Gastroesophageal sphincter (tissue), 4 donors: ENCODE data around the gene AGO3. TPM values are rescaled to one million over a fixed set of nuclear protein-coding genes. Genes with fewer than 3 reads are reported as not detected.
A peak's percentile ranks its signal among the peaks of the same experiment; 100 is the strongest.

ENCODE experiments used
- ATAC-seq: fragments of 150-250 bp; one replicate; pipeline ENCODE4 v1.9.1; 2016; ENCODE audit warnings: mild to moderate bottlenecking, moderate library complexity
- H3K27ac ChIP-seq, 4 donors: fragments of 200-600 bp; sonication (generic) in 3 of 4; 1 replicate in 3 of 4; 2 replicates in 1 of 4; pipeline ENCODE4 v1.5.1; 2016 to 2019
- H3K27me3 ChIP-seq: fragments of 200-600 bp; sonication (generic); one replicate; pipeline ENCODE4 v1.5.1; 2019
- H3K36me3 ChIP-seq, 2 donors: fragments of 200-600 bp; sonication (generic); one replicate each; pipeline ENCODE4 v1.5.1; 2019; ENCODE audit warnings: control low read depth in 1 of 2
- H3K4me1 ChIP-seq, 3 donors: fragments of 200-600 bp; sonication (generic); 1 replicate in 2 of 3; 2 replicates in 1 of 3; pipeline ENCODE4 v1.5.1; 2016 to 2019; ENCODE audit warnings: control low read depth in 2 of 3
- H3K4me3 ChIP-seq, 2 donors: fragments of 200-600 bp; sonication (generic); one replicate each; pipeline ENCODE4 v1.5.1; 2019; ENCODE audit warnings: mild to moderate bottlenecking in 1 of 2, moderate library complexity in 1 of 2
- H3K9me3 ChIP-seq, 3 donors: fragments of 200-600 bp; sonication (generic); one replicate each; pipeline ENCODE4 v1.5.1; 2017 to 2019; ENCODE audit warnings: control low read depth in 2 of 3
- EP300 ChIP-seq: sonication (generic); formaldehyde crosslinking; IDR thresholded peaks from one replicate; pipeline ENCODE4 v1.6.1; 2017; ENCODE audit warnings: antibody characterized with exemption, mild to moderate bottlenecking
- POLR2A ChIP-seq, 2 donors: fragments of 450-650 bp; IDR thresholded peaks; one replicate each; pipeline ENCODE4 v1.6.1; 2017; ENCODE audit warnings: antibody characterized with exemption in 2 of 2, mild to moderate bottlenecking in 2 of 2, moderate library complexity in 1 of 2
- POLR2AphosphoS5 ChIP-seq: sonication (generic); formaldehyde crosslinking; IDR thresholded peaks from one replicate; pipeline ENCODE4 v1.6.1; 2017; ENCODE audit warnings: antibody characterized with exemption
- WGBS, 2 donors: methylation state at CpG; one replicate each; pipeline ENCODE4 v1.1.5; 2018; ENCODE audit warnings: low coverage in 1 of 2; 5-methylcytosine and 5-hydroxymethylcytosine counted together
- total RNA-seq, 4 donors: library from RNA; depleted of rRNA; stranded (reverse); fragments of >200 nt; gene quantifications; one replicate each; pipeline ENCODE4 v1.1.0, GENCODE V29; 2016
- TF ChIP-seq, protein P1 (sequence below), 4 experiments: fragments of 200-600 bp in 2 of 4; fragments of 450-650 bp in 2 of 4; sonication (generic) in 1 of 4; IDR thresholded peaks; one replicate each; pipeline ENCODE4 v1.5.1; 2017 to 2019; ENCODE audit warnings: antibody characterized with exemption in 4 of 4, mild to moderate bottlenecking in 2 of 4, moderate library complexity in 2 of 4

Gene AGO3
- total RNA-seq, 4 donors from 2014 or later = 33.9 to 36.9 (median 34.2) TPM

DNA sequence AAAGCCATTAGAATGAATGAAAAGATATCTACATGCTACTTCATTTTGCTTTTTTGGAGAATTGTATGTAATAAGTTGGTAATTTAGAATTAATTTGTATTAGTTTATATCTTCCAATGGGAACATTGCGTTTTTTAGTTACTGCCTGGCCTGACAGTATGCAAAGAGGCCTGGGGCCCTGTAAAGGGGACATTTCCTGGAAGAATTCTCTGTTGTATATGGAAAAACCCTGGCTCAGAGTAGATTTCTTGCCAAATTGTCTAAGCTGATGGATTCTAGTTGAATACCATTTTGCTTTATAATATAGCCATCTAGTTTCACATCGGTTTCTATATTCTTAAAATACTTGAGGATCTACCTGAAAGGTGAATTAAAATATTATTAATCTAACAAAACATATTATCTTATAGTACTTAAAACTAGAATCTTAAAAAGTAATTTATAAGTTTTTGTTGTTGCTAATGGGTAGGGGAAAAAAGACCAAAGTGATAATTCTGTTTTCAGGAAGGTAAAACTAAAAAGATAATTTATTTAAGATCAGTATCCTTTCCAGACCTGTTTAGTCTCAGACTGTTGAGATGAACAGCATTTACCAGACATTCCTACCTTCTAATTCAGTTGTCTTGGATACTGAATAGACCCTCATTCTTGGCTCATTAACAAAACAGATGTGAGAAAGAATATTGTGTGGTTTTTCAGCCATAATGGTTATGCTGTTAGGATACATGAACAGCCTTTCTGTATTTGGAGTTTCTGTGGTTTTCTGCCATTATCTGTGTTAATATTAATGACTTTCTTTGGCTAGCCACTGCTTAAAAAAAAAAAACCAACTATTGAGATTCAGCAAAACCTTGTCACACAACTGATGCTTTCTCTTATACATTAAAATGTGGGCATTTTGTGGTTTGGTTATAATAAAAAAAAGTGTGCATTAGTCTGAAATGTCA lies 4.8 kb downstream of the AGO3 start:
- TF ChIP-seq POLR2AphosphoS5 (no peak), POLR2A (IDR thresholded peaks at IDR 0.05) (no peak), EP300 (no peak)
- TF ChIP-seq, protein P1, sequence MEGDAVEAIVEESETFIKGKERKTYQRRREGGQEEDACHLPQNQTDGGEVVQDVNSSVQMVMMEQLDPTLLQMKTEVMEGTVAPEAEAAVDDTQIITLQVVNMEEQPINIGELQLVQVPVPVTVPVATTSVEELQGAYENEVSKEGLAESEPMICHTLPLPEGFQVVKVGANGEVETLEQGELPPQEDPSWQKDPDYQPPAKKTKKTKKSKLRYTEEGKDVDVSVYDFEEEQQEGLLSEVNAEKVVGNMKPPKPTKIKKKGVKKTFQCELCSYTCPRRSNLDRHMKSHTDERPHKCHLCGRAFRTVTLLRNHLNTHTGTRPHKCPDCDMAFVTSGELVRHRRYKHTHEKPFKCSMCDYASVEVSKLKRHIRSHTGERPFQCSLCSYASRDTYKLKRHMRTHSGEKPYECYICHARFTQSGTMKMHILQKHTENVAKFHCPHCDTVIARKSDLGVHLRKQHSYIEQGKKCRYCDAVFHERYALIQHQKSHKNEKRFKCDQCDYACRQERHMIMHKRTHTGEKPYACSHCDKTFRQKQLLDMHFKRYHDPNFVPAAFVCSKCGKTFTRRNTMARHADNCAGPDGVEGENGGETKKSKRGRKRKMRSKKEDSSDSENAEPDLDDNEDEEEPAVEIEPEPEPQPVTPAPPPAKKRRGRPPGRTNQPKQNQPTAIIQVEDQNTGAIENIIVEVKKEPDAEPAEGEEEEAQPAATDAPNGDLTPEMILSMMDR (IDR thresholded peaks at IDR 0.05) = no peak
- 9 to 35% methylated on average over 2 of the region's 2 CpGs for WGBS, 2 donors
- no peaks in the 10 kb centered on the region for H3K9me3 ChIP-seq
- H3K36me3 ChIP-seq = no peaks in the 10 kb centered on the region
- peaks cover 7 to 48% (median 9%) of the 10 kb centered on the region in 3 donors for H3K4me1 ChIP-seq
- no peak overlapping the region for H3K4me3 ChIP-seq
- no peaks in the 10 kb centered on the region for H3K27me3 ChIP-seq
- no peak for ATAC-seq
- peak overlapping the region in 3 of 4 donors; percentile 5 to 20 (median 16) for H3K27ac ChIP-seq

DNA sequence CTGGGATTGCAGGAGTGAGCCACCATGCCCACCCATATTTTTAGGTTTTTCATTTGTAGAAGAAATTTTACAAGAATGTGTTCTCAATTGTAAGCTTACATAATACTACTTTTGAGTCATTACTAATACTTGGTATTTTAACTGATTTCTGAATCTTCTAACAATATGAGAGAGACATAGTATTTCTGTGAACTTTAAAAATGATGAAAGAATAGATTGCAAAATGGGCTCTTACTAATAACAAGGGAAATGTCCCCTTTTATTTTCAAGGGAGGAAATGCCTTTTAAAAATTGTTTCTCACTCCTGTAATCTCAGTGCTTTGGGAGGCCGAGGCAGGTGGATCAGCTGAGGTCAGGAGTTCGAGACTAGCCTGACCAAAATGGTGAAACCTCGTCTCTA lies 5.9 kb downstream of the AGO3 start:
- 87 to 100% methylated on average over 3 of the region's 3 CpGs for WGBS, 2 donors
- peak; percentile 61 for ATAC-seq
- H3K4me3 ChIP-seq = no peak overlapping the region
- peak; percentile 13 for TF ChIP-seq POLR2AphosphoS5
- TF ChIP-seq EP300 = no peak
- H3K27me3 ChIP-seq = no peaks in the 10 kb centered on the region
- H3K9me3 ChIP-seq = no peaks in the 10 kb centered on the region
- H3K36me3 ChIP-seq = no peaks in the 10 kb centered on the region
- peaks cover 7 to 57% (median 8%) of the 10 kb centered on the region in 3 donors for H3K4me1 ChIP-seq
- H3K27ac ChIP-seq = peak overlapping the region in 1 of 4 donors; percentile 5

DNA sequence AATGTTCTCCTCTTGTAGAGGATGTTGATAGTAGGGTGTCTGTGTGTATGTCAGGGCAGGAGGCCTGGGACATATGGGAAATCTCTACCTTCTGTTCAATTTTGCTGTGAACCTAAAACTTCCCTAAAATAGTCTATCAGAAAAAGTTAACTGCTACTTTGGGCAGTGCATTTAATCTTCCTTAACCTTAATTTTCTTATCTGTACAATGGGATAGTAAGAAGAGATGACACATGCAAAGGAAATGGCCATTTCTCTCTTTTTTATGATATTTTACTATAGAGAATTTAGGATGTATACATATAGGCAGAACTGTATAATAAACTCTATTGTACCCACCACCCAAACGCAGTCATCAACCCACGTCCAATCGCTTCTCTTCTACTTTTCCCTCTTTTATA lies 8.6 kb downstream of the AGO3 start:
- ATAC-seq = no peak
- TF ChIP-seq POLR2AphosphoS5 = no peak
- TF ChIP-seq, protein P1 (IDR thresholded peaks at IDR 0.05) = no peak
- TF ChIP-seq EP300 = no peak
- no peak for TF ChIP-seq POLR2A (IDR thresholded peaks at IDR 0.05)

DNA sequence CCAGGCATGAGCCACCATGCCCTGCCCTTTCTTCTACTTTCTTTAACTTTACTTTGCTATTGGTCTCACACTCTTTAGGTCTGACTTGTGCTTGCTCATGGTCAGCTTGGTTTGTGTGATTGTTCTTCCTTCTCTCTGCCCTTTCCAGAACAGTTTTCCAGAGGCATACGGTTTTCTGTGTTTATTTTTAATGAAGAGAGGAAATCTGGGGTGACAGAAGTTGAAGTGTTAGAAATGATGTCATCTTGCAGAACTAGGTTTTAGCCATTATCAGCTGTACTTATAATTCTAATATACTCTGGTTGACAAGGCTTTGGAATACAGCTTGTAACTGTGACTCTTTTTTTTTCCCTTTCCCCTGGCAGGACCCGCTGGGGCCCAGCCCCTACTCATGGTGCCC lies 14.4 kb downstream of the AGO3 start:
- WGBS, 2 donors = 50 to 82% methylated on average over 1 to 2 of the region's 2 CpGs
- TF ChIP-seq, protein P1 (IDR thresholded peaks at IDR 0.05) = no peak
- no peak for TF ChIP-seq POLR2AphosphoS5
- no peak for TF ChIP-seq POLR2A (IDR thresholded peaks at IDR 0.05)
- TF ChIP-seq EP300 = no peak
- Histone ChIP-seq H3K27ac (no peak overlapping the region), H3K27me3 (no peaks in the 10 kb centered on the region), H3K36me3 (no peaks in the 10 kb centered on the region), H3K9me3 (no peaks in the 10 kb centered on the region), H3K4me3 (no peak overlapping the region), H3K4me1 (peaks cover 0 to 51% (median 5%) of the 10 kb centered on the region in 3 donors)
- no peak for ATAC-seq

More for the DNA sequence above, 8.6 kb downstream of the AGO3 start:
- H3K27ac ChIP-seq = no peak overlapping the region
- peaks cover 0 to 50% (median 3%) of the 10 kb centered on the region in 3 donors for H3K4me1 ChIP-seq
- H3K4me3 ChIP-seq = no peak overlapping the region
- no peaks in the 10 kb centered on the region for H3K36me3 ChIP-seq
- 93 to 95% methylated on average over 3 of the region's 3 CpGs for WGBS, 2 donors
- no peaks in the 10 kb centered on the region for H3K9me3 ChIP-seq
- no peaks in the 10 kb centered on the region for H3K27me3 ChIP-seq

DNA sequence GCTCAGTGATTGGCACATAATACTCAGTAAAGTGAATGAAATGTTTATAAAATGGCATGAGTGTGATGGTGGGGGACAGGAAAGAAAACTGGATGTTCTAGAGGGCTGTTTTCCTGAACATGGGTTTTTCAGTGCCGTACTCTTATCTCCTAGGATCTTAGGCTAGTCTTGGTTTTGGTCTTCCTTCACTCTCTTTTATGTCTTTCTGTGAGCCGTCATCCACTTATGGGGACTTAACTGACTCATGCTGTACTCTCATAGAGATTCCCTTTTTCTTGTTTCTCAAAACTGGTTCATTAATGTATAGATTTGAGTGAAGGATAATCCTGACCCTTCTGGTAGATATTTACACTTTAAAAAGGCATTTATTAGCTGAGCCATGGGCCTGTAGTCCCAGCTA lies 16.6 kb downstream of the AGO3 start:
- H3K36me3 ChIP-seq = no peaks in the 10 kb centered on the region
- no peak for TF ChIP-seq POLR2A (IDR thresholded peaks at IDR 0.05)
- TF ChIP-seq EP300 = no peak
- TF ChIP-seq, protein P1 (IDR thresholded peaks at IDR 0.05) = no peak
- no peak for TF ChIP-seq POLR2AphosphoS5
- ATAC-seq = no peak
- H3K4me1 ChIP-seq = peaks cover 0 to 33% (median 5%) of the 10 kb centered on the region in 3 donors
- H3K9me3 ChIP-seq = no peaks in the 10 kb centered on the region
- no peaks in the 10 kb centered on the region for H3K27me3 ChIP-seq
- WGBS, 2 donors = 56 to 92% methylated on average over 1 to 2 of the region's 2 CpGs
- H3K27ac ChIP-seq = no peak overlapping the region
- no peak overlapping the region for H3K4me3 ChIP-seq
